Measurements from ENCODE around the gene ZXDC.

ZXDC gene

DNA sequence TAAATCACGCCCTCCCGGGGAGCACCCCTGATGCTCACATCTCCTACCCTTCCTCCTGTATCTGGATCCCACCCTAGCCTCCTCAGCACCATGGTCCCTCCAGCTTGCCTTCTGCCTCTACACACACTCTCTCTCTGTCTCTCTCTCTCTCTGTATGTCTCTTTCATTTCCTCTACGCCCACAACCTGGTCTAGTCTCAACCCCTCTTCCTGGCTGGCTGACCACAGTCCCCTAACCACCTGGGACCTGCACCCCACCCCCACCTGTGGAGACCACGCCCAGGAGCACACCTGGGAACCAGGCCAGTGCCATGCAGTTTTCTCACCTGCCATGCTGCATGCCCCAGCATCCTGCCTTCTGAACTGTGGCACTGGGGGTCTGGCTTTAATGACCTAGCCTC is 84.9 kb downstream of the ZXDC start:
- no peak for DNase-seq

DNA sequence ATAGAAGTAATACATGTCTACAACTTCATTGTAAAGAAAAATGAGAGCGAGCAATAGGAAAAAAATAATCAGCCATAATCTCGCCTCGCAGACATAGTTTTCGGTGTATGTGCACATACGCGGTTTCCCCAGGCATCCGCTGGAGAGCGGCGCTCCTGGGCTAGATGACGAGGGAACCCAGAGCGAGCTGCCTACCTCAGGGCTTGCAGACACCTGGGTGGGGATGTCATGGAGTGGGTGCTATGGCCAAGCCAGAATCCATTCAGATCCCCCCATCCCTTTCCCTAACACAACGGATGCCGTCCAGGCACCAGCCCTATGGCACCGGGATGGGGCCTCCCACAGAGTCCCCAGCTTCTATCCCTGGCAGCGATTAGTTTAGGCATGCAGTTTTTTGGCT is 85.5 kb downstream of the ZXDC start:
- no peak for DNase-seq

DNA sequence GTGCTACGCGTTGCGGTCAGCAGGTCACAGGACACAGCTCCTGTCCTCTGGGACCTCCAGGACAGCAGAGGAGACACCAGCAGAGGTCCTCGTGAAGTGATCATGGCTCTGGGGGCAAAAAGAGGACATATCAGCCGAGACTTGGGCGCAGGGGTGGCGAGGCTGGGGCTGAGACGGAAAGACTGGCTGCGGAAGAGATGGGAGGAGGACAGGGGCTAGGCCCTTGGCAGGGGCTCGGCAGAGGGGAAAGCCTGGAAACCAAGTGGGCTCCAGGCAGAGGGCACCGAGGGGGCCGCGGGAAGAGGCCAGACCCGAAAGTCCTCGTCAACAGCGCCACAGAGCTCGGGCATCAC is 85.9 kb downstream of the ZXDC start:
- DNase-seq: no peak

DNA sequence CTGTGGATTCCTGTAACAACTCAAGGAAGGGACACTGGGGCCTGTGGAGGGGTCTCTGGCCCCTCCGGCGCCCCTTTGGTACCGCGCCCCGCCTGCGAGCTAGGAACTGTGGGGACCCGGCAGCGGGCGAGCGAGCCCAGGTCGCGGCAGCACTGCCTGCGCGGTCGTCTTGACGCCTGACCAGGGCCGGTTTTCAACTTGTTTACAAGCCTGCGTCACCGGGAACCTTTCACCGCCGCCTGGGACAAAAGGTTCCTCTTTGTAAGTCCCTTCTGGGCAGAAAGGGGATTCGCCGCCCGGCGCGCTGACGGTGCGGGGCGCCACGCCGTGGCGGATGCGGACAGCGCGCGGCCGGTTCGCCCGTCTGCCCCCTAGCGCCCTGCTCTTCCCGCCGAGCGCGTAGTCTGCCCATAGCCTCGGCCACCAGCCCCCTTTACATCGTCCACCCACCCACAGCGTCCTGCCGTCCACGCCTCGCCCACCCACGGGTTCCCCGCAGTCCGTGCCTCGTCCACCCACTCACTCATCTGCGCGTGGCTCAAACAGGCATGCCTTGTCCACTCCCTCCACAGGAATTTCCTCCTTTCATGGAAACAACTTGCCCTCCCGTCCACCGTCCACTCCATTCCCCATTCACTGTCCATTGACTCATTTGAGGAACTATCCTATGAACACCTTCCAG is 86.4 kb downstream of the ZXDC start:
- peak; percentile 94 for DNase-seq

Measured in OCI-M1 (cell line).